PFSK-1 (cell line): ENCODE results near the gene PPP1R3A.

ENCODE experiments used
- POLR2AphosphoS5 ChIP-seq: IDR thresholded peaks from 2 replicates; pipeline ENCODE4 v1.6.1; 2012; ENCODE audit warnings: low read depth, mild to moderate bottlenecking, control low read depth, low read length, moderate library complexity
- REST ChIP-seq, 2 experiments: IDR thresholded peaks; 2 replicates each; pipeline versions ENCODE4 v1.6.1 to v1.8.0; 2011 to 2012; ENCODE audit warnings: low read depth in 2 of 2, low read length in 2 of 2, control low read depth in 1 of 2, inconsistent platforms in 1 of 2, mild to moderate bottlenecking in 1 of 2, moderate library complexity in 1 of 2; ENCODE audit not compliant: insufficient read depth in 1 of 2
- SIN3A ChIP-seq: IDR thresholded peaks from 2 replicates; pipeline ENCODE4 v1.6.1; 2012; ENCODE audit warnings: mild to moderate bottlenecking, low read length, moderate library complexity, borderline replicate concordance; ENCODE audit not compliant: insufficient read depth
- TAF1 ChIP-seq: IDR thresholded peaks from 2 replicates; pipeline ENCODE4 v1.6.1; 2012; ENCODE audit warnings: low read length, control low read depth, borderline replicate concordance; ENCODE audit not compliant: insufficient read depth

- no peak for TF ChIP-seq REST (IDR thresholded peaks at IDR 0.05; ENCODE audit: insufficient read depth in 1 of 2, low read depth in 2 of 2, low read length in 2 of 2)
- no peak for TF ChIP-seq POLR2AphosphoS5
- no peak for TF ChIP-seq SIN3A
- TF ChIP-seq TAF1: no peak
Observed at GRCh38 chr7:113856010-113856409, 62.8 kb downstream of the PPP1R3A start.
